DND-41 (cell line): Measurements from ENCODE around the gene ETAA1.

ENCODE experiments used
- CTCF ChIP-seq: IDR thresholded peaks from 2 replicates; pipeline ENCODE4 v1.5.1; 2012; ENCODE audit warnings: borderline replicate concordance, low read length, moderate library complexity, mild to moderate bottlenecking; ENCODE audit not compliant: poor library complexity, severe bottlenecking; ENCODE audit errors: extremely low read depth
- EZH2 ChIP-seq: IDR thresholded peaks from 3 replicates; pipeline ENCODE4 v1.6.1; 2012; ENCODE audit warnings: borderline replicate concordance, low read depth, mild to moderate bottlenecking, moderate library complexity, low read length, inconsistent platforms; ENCODE audit not compliant: severe bottlenecking

GRCh38 chr2:67423489-67423888 lies 26.4 kb downstream of the ETAA1 start:
- TF ChIP-seq CTCF, result no peak
- no peak for TF ChIP-seq EZH2
